Pancreas (tissue), 10 donors: ENCODE measurements around the gene PYGL. TPM values are rescaled to one million over a fixed set of nuclear protein-coding genes. Genes with fewer than 3 reads are reported as not detected.

Experiments used
- ATAC-seq, 4 donors: fragments of 200-7000 bp; cut with Tn5 transposase; one replicate each; pipeline versions ENCODE4 v1.8.0 to v1.9.1; 2020; ENCODE audit warnings: mild to moderate bottlenecking in 4 of 4, moderate library complexity in 4 of 4
- DNase-seq, 6 donors: peaks; one replicate each; pipeline ENCODE4 v3.0.0-alpha.2; 2020
- FAIRE-seq: peaks from 2 replicates; lab custom pipeline; 2012; peaks lifted over from hg19 to GRCh38; lab: Jason Lieb, UNC
- H3K27ac ChIP-seq, 4 donors: fragments of 200-600 bp; sonication (generic); 1 replicate in 3 of 4; 2 replicates in 1 of 4; pipeline versions ENCODE4 v1.5.0 to v1.8.0; 2020
- H3K27me3 ChIP-seq, 4 donors: fragments of 200-600 bp; one replicate each; pipeline ENCODE4 v1.8.0; 2021
- H3K36me3 ChIP-seq, 3 donors: fragments of 200-600 bp; sonication (generic) in 1 of 3; one replicate each; pipeline versions ENCODE4 v1.5.0 to v1.8.0; 2020 to 2021
- H3K4me1 ChIP-seq, 3 donors: fragments of 200-600 bp; one replicate each; pipeline ENCODE4 v1.8.0; 2021
- H3K4me3 ChIP-seq, 4 donors: fragments of 200-600 bp; sonication (generic) in 2 of 4; one replicate each; pipeline versions ENCODE4 v1.5.0 to v1.8.0; 2020 to 2021
- H3K9me3 ChIP-seq, 4 donors: fragments of 200-600 bp; one replicate each; pipeline ENCODE4 v1.8.0; 2021
- WGBS, 2 donors: extraction: QIAGEN DNeasy Blood & Tissue Kit; methylation state at CpG; one replicate each; pipeline ENCODE4 v1.1.7; 2013; 5-methylcytosine and 5-hydroxymethylcytosine counted together
- intact Hi-C, 3 donors: fragments of 100-400 bp; cut with DNase I; formaldehyde crosslinking; loops; one replicate each; pipeline versions ENCODE4 v1.11.1 to v1.14.2; 2022
- polyA plus RNA-seq, 2 donors: library from polyadenylated mRNA; stranded (reverse); fragments of 200-250 nt; gene quantifications; one replicate each; pipeline ENCODE4 v1.2.3, GENCODE V29; 2013
- total RNA-seq, 6 donors: library from RNA; stranded (reverse); fragmentation: NEBNext Ultra II Directional in 4 of 6; extraction: Animal tissue kit (Norgen Biotek cat#: 25700) in 4 of 6; gene quantifications; one replicate each; pipeline versions ENCODE4 v1.2.1 to v1.2.4, GENCODE V29; 2021 to 2023
- TF ChIP-seq, protein P1 (sequence below), 4 donors: fragments of 200-600 bp; sonication (generic) in 3 of 4; IDR thresholded peaks; one replicate each; pipeline versions ENCODE4 v1.5.0 to v1.8.0; 2021; ENCODE audit warnings: antibody characterized with exemption in 4 of 4
- donor health status: healthy with polysubstance abuse.
- donor health status: DM: no; HTN: no; CAD: no; lungs with moderate emphysema.
- donor health status: DM: no; HTN: no; CAD: no.
- donor health status: control.
- donor health status: control.
- donor health status: Bipolar disorder and iron deficiency.
- donor health status: DM: yes; HTN: yes; CAD: no.
- donor health status: DM: no; HTN: no; CAD: no.
- donor health status: DM: no; HTN: no; CAD: no.
- donor health status: DM: yes; HTN: yes; CAD: no.

PYGL gene
- total and polyA plus RNA-seq, 8 donors = 2.6 to 17.8 (median 5.4) TPM

DNA sequence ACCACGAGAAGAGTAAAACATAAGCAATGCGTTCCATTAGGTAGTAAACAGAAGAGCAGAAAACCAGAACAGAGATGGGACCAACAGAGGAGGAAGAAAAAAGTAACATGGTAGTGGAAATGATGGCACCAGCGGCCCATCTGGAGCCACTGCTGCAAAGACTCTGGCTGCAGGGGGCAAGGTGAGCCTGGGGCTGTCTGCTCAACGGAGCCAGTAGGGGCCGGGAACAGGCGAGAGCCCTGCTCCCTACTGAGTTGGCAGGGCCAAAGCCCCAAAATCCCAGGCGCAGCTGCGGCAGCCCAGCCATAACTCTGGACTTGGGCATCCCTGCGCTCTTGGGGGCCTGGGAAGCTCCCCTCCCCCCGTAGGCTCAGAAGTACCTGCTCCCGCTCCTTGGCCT lies 28.5 kb upstream of the PYGL start:
- intact Hi-C loops = no loop called here
- no peak overlapping the region for H3K27ac ChIP-seq
- H3K36me3 ChIP-seq = no peaks in the 10 kb centered on the region
- H3K27me3 ChIP-seq = no peaks in the 10 kb centered on the region
- TF ChIP-seq, protein P1, sequence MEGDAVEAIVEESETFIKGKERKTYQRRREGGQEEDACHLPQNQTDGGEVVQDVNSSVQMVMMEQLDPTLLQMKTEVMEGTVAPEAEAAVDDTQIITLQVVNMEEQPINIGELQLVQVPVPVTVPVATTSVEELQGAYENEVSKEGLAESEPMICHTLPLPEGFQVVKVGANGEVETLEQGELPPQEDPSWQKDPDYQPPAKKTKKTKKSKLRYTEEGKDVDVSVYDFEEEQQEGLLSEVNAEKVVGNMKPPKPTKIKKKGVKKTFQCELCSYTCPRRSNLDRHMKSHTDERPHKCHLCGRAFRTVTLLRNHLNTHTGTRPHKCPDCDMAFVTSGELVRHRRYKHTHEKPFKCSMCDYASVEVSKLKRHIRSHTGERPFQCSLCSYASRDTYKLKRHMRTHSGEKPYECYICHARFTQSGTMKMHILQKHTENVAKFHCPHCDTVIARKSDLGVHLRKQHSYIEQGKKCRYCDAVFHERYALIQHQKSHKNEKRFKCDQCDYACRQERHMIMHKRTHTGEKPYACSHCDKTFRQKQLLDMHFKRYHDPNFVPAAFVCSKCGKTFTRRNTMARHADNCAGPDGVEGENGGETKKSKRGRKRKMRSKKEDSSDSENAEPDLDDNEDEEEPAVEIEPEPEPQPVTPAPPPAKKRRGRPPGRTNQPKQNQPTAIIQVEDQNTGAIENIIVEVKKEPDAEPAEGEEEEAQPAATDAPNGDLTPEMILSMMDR (IDR thresholded peaks at IDR 0.05) = no peak
- FAIRE-seq (no peak), ATAC-seq (no peak), DNase-seq (no peak)
- H3K4me1 ChIP-seq = no peaks in the 10 kb centered on the region
- 88 to 96% methylated on average over 11 of the region's 11 CpGs for WGBS, 2 donors
- no peaks in the 10 kb centered on the region for H3K9me3 ChIP-seq
- no peak overlapping the region for H3K4me3 ChIP-seq

DNA sequence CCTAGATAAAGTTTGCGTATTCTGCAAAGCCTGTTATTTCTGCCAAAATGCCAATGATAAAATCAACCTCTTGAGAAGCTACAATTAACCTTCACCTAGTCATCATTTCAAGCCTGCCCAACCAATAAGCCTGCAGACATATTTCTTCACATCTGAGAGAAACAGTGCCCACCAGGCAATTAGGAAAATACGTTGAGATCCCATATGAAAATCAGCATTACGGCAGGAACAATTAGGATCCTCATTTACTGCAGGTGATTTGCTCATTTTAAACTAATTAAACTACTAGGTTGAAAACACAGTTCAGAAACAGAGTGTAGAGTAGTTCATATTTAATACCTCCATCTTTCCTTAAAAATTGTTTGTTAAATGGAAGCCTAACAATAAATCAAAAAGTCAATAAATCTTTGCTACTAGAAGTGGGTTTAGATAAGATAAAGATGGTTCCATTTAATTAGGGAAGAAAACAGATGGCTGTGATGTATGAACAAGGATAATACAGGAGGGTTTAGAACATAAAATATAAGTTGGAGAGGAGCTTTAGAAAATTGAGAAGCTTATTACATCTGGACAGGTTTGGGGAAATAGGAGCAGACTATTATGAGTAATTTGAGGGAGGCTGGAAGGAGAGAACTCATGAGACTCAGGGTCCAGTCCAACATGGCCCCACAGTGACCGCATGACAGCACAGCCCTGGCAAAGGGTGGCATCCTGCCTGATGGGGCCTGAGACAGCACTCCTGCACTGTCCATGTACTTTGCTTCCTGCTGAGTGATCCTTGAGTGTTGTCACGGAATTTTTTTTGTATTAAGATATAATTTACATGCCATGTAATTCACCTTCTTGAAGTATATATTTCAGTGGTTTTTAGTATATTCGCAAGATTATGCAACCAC lies 26.9 kb upstream of the PYGL start:
- H3K36me3 ChIP-seq = no peaks in the 10 kb centered on the region
- intact Hi-C loops = no loop called here
- WGBS, 2 donors = 71 to 84% methylated on average over 6 of the region's 6 CpGs
- no peak for DNase-seq
- no peaks in the 10 kb centered on the region for H3K9me3 ChIP-seq
- no peak overlapping the region for H3K27ac ChIP-seq
- ATAC-seq = no peak
- no peak for FAIRE-seq
- TF ChIP-seq, protein P1 (IDR thresholded peaks at IDR 0.05) = no peak
- H3K4me3 ChIP-seq = no peak overlapping the region
- H3K4me1 ChIP-seq = no peaks in the 10 kb centered on the region
- no peaks in the 10 kb centered on the region for H3K27me3 ChIP-seq

DNA sequence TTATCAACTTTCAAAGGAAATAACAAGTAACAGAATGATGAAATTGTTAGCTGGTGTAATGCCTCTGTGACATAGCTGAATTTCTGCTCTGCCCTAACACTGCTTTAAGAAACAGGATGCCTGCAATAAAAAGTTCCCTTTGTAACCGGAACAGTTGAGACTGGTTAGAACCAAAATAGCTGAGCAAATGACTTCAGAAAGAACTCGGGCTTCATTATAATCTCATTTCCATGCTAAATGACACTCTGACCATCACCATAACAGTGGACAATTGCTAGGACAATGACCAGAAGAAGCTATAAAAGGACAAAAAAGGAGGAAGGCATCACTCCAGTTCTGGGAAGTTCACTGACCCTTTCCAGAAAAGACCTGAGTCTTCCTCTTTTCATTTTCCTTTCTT lies 23.5 kb upstream of the PYGL start:
- DNase-seq (no peak), FAIRE-seq (no peak), ATAC-seq (peak in 1 of 4 donors; percentile 51)
- intact Hi-C loops = no loop called here
- WGBS, 2 donors = 66 to 75% methylated on average over 2 of the region's 2 CpGs
- no peaks in the 10 kb centered on the region for H3K36me3 ChIP-seq
- H3K4me3 ChIP-seq = no peak overlapping the region
- no peaks in the 10 kb centered on the region for H3K9me3 ChIP-seq
- H3K27me3 ChIP-seq = no peaks in the 10 kb centered on the region
- TF ChIP-seq, protein P1 (IDR thresholded peaks at IDR 0.05) = no peak
- peaks cover 0 to 6% (median 3%) of the 10 kb centered on the region in 3 donors for H3K4me1 ChIP-seq
- no peak overlapping the region for H3K27ac ChIP-seq

- no peaks in the 10 kb centered on the region for H3K36me3 ChIP-seq
- H3K9me3 ChIP-seq = no peaks in the 10 kb centered on the region
- peaks cover 0 to 6% (median 4%) of the 10 kb centered on the region in 3 donors for H3K4me1 ChIP-seq
- ATAC-seq (no peak), FAIRE-seq (no peak), DNase-seq (no peak)
- no peak overlapping the region for H3K4me3 ChIP-seq
- TF ChIP-seq, protein P1 (IDR thresholded peaks at IDR 0.05) = no peak
- no peaks in the 10 kb centered on the region for H3K27me3 ChIP-seq
- H3K27ac ChIP-seq = no peak overlapping the region
- intact Hi-C loops = no loop called here
- WGBS, 2 donors = 45 to 55% methylated on average over 3 of the region's 3 CpGs
Observed at GRCh38 chr14:50967103-50967502, 22.8 kb upstream of the PYGL start.
